GM19043 (cell line): ENCODE data around the gene MUC5AC.
"Not testable (repeated sequence)": the region's sequence is repeated elsewhere in the genome, so short reads cannot be mapped to it uniquely, and the experiment has no call there.

Source experiments
- ATAC-seq: cut with Tn5 transposase; IDR thresholded peaks from one replicate; pipeline ENCODE4 v1.9.1; 2021; ENCODE audit warnings: low read depth; ENCODE audit not compliant: unreplicated experiment

Gene MUC5AC

GRCh38 chr11:1160231-1161101 is 2.7 kb downstream of the MUC5AC start:
- no peak for ATAC-seq

GRCh38 chr11:1161410-1162137 is 3.8 kb downstream of the MUC5AC start:
- ATAC-seq, result no peak

DNA sequence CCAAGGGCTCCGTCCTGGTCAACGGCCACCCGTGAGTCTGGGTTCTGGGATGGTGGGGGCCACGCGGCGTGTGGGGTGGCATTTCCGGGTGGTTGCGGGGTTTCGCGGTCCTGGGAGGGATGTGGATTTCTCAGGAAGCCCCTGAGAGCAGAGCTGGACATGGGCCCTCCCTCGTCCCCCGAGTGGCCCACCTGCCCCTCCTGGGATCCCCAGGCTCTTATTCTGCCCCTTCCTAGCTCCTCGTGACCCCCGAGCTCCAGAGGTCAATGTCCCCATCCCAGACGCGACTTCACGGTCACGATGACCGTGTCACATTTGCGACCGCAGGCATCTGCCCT is 4.4 kb downstream of the MUC5AC start:
- no peak for ATAC-seq

- no peak for ATAC-seq
Observed at GRCh38 chr11:1162491-1163311, 4.9 kb downstream of the MUC5AC start.

DNA sequence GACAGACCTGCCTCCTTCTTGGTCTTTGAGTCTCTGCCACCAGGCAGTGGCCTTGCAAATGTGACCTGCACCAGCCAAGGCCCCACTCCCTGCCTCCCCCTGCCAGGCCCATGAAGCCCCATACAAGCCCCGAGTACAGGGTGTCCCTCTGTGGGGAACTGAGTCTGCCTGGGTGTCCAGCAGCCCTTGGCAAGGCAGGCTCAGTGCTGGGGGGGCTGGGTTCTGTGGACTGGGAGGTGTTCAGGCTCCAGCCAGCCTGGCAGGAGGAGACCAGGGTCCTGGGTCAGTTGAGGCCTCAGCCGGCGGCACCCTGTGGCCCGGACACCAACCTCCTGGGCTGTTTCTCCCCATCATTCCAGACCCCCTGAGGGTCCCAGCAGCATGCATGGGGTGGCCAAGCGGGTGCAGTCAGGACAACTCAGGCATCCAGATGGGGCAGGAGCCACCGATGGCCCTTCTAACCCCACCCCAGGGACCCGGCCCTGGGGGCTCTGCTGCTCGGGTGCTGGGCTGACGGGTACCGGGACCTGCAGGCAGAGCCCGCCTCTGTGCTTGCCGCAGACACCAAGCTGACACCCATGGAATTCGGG is 5.7 kb downstream of the MUC5AC start:
- ATAC-seq, result no peak

DNA sequence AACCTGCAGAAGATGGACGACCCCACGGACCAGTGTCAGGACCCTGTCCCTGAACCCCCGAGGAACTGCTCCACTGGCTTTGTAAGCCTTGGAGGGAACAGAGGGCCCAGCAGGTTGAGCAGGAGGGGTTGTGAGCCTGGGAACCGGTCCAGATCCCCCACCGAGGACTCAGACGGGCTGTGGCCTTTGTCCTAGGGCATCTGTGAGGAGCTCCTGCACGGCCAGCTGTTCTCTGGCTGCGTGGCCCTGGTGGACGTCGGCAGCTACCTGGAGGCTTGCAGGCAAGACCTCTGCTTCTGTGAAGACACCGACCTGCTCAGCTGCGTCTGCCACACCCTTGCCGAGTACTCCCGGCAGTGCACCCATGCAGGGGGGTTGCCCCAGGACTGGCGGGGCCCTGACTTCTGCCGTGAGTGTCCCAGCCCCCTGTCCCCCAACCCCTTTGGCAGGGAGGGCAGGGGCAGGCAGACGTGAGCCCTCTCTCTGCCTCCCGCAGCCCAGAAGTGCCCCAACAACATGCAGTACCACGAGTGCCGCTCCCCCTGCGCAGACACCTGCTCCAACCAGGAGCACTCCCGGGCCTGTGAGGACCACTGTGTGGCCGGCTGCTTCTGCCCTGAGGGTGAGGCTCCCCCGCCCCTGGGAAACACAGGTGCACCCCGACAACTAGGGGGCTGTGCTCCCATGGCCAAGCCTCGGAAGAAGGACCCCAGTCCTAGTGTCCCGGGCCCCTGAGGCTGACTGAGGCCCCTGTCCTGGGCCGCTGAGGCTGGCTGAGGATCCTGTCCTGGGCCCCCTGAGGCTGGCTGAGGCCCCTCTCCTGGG is 6.4 kb downstream of the MUC5AC start:
- ATAC-seq, result no peak

DNA sequence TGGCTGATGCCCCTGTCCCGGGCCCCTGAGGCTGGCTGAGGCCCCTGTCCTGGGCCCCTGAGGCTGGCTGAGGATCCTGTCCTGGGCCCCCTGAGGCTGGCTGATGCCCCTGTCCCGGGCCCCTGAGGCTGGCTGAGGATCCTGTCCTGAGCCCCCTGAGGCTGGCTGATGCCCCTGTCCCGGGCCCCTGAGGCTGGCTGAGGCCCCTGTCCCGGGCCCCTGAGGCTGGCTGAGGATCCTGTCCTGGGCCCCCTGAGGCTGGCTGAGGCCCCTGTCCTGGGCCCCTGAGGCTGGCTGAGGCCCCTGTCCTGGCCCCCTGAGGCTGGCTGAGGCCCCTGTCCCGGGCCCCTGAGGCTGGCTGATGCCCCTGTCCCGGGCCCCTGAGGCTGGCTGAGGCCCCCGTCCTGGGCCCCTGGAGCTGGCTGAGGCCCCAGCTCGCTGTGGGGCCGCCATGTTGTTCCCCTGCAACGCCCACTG is 7.1 kb downstream of the MUC5AC start:
- not testable (repeated sequence) for ATAC-seq

DNA sequence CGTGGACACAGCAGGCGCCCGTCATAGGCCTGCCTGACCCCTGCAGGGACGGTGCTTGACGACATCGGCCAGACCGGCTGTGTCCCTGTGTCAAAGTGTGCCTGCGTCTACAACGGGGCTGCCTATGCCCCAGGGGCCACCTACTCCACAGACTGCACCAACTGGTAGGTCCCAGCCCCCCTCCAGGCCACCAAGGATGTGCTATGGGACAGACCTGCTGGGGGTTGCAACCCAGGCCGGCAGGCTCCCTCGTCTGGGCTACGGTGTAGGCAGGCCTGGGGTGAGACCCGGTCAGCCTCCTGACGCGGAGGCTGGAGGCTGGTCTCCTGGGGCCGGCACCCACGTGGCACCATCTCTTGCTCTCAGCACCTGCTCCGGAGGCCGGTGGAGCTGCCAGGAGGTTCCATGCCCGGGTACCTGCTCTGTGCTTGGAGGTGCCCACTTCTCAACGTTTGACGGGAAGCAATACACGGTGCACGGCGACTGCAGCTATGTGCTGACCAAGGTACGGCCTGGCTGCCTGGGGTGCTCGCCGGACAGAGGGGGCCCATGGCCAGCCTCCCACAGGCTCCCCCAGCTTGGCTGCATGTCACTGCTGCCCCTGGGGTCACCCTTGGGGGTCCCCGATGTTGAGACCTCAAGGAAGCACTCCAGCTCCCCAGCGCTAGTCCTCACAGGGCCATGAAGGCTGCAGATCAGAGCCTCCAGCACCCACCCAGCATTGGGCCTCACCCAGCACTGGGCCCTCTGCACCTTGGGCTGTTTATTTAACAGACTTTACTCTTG is 7.7 kb downstream of the MUC5AC start:
- ATAC-seq, result no peak

- no peak for ATAC-seq
Observed at GRCh38 chr11:1167256-1167655, 9.5 kb downstream of the MUC5AC start.

GRCh38 chr11:1167751-1168231 is 10.0 kb downstream of the MUC5AC start:
- no peak for ATAC-seq

- no peak for ATAC-seq
Observed at GRCh38 chr11:1168256-1168655, 10.5 kb downstream of the MUC5AC start.

DNA sequence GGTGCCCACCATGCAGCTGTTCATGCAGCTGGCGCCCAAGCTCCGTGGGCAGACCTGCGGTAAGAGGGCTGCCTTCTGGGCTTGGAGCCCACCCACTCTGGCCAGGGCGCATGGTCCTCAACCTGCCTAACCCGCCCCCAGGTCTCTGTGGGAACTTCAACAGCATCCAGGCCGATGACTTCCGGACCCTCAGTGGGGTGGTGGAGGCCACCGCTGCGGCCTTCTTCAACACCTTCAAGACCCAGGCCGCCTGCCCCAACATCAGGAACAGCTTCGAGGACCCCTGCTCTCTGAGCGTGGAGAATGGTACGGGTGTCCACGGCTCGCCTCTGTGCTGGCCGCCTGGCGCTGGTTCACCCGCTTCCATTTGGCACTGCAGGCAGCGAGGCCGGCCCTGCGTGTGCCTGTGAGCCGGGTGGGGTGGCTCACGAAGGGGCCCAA is 11.0 kb downstream of the MUC5AC start:
- no peak for ATAC-seq

DNA sequence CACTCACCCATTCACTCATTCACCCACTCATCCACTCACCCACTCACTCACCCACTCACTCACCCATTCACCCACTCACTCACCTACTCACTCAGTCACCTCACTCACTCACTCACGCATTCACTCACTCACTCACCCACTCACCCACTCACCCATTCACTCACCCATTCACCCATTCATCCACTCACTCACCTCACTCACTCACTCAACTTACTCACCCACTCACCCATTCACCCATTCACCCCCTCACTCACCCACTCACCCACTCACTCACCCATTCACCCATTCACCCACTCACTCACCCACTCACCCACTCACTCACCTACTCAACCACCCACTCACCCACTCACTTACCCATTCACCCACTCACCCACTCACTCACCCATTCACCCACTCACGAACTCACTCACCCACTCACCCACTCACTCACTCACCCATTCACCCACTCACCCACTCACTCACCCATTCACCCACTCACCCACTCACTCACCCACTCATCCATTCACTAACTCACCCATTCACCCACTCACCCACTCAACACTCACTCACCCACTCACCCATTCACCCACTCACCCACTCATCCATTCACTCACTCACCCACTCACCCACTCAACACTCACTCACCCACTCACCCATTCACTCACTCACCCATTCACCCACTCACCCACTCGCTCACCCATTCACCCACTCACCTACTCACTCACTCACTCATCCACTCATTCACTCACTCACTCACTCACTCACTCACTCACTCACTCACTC is 13.7 kb downstream of the MUC5AC start:
- ATAC-seq, result no peak

- ATAC-seq, result no peak
Observed at GRCh38 chr11:1171985-1172728, 14.4 kb downstream of the MUC5AC start.

DNA sequence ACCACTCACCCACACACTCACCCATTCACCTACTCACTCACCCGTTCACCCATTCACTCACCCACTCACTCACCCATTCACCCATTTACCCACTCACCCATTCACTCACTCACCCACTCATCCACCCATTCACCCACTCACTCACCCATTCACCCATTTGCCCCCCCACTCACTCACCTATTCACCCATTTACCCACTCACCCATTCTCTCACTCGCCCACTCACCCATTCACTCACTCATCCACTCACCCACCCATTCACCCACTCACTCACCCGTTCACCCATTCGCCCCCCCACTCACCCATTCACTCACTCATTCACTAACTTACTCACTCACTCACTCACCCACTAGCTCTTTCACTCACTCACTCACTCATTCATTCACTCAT is 15.0 kb downstream of the MUC5AC start:
- no peak for ATAC-seq

DNA sequence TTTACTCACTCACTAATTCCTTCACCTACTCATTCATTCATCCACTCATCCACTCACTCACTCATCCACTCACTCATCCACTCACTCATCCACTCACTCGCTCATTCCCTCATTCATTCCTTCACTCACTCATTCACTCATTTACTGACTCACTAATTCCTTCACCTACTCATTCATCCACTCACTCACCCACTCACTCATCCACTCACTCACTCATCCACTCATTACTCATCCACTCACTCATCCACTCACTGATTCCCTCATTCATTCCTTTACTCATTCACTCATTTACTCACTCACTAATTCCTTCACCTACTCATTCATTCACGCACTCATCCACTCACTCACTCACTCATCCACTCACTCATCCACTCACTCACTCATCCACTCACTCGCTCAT is 15.6 kb downstream of the MUC5AC start:
- not testable (repeated sequence) for ATAC-seq
